HG03457 (cell line): ENCODE measurements around the gene DGKQ.

Experiments
- ATAC-seq: cut with Tn5 transposase; IDR thresholded peaks from one replicate; pipeline ENCODE4 v1.9.1; 2021; ENCODE audit warnings: moderate number of reproducible peaks; ENCODE audit not compliant: unreplicated experiment

DGKQ gene, protein sequence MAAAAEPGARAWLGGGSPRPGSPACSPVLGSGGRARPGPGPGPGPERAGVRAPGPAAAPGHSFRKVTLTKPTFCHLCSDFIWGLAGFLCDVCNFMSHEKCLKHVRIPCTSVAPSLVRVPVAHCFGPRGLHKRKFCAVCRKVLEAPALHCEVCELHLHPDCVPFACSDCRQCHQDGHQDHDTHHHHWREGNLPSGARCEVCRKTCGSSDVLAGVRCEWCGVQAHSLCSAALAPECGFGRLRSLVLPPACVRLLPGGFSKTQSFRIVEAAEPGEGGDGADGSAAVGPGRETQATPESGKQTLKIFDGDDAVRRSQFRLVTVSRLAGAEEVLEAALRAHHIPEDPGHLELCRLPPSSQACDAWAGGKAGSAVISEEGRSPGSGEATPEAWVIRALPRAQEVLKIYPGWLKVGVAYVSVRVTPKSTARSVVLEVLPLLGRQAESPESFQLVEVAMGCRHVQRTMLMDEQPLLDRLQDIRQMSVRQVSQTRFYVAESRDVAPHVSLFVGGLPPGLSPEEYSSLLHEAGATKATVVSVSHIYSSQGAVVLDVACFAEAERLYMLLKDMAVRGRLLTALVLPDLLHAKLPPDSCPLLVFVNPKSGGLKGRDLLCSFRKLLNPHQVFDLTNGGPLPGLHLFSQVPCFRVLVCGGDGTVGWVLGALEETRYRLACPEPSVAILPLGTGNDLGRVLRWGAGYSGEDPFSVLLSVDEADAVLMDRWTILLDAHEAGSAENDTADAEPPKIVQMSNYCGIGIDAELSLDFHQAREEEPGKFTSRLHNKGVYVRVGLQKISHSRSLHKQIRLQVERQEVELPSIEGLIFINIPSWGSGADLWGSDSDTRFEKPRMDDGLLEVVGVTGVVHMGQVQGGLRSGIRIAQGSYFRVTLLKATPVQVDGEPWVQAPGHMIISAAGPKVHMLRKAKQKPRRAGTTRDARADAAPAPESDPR

GRCh38 chr4:973431-974397 lies at the start of gene DGKQ:
Gene DGKQ (minus strand): TSS chr4:973569. CDS start chr4:973482, 87 bp downstream.
- peak; percentile 44 for ATAC-seq

- no peak for ATAC-seq
These were observed 49.3 kb upstream of the DGKQ start for GRCh38 chr4:1022739-1023066.

DNA sequence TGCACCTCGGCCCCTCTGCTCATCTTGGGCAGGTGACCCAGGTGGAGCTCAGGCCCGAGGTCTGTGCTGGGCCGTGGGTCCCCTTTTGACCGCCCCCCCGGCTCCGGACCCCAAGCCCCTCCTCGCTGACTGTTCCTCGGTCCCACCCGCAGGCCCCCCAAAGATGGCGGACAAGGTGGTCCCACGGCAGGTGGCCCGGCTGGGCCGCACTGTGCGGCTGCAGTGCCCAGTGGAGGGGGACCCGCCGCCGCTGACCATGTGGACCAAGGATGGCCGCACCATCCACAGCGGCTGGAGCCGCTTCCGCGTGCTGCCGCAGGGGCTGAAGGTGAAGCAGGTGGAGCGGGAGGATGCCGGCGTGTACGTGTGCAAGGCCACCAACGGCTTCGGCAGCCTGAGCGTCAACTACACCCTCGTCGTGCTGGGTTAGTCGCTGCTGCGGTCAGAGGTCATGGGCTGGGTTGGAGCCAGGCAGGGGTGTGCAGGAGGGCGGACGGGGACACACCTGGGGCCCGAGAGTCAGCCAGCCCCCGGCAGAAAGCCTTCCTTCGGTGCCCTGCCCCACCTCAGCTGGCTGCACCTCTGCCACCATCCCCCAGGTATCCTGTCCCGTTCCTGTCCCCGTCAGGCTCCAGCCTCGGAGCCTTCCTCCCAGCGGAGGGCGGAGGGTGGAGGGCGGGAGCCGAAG lies 48.8 kb upstream of the DGKQ start:
- ATAC-seq: no peak

GRCh38 chr4:1021386-1022050 lies 48.1 kb upstream of the DGKQ start:
- ATAC-seq: no peak

DNA sequence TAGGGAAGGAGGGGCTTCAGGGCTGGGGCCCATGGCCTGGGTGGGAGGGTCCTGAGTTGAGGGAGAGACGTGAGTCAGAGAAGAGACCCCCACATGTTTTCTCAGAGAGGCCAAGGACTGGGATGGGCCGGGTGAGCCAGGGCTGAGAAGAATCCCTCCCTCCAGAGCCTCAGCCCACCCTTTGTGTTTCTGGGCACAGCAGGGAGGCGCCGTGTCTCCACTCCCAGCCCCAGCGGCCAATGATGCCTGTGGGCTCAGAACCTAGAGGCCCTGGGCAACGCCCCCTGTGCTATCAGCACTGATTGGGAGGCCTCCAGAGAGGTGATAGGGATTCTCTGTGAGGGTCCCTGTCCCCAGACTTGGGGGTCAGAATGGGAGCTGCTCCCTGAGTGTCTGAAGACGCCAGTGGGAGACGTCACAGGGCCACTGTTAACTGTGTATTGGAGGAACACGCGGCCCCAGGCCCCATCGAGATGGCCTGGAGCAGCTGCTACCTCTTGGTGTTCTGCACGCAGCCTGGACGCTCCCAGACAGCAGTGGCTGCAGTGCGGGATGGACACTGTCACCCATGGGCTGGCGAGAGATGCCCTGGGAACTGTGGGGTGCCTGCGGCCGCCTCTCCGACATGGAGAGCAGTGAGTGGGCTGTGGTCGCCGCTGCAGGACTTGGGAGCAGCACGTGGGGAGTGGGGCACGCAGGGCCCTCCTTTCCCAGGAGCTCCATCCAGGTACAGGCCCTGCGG lies 46.5 kb upstream of the DGKQ start:
- no peak for ATAC-seq

GRCh38 chr4:1019320-1019719 lies 46.0 kb upstream of the DGKQ start:
- no peak for ATAC-seq

DNA sequence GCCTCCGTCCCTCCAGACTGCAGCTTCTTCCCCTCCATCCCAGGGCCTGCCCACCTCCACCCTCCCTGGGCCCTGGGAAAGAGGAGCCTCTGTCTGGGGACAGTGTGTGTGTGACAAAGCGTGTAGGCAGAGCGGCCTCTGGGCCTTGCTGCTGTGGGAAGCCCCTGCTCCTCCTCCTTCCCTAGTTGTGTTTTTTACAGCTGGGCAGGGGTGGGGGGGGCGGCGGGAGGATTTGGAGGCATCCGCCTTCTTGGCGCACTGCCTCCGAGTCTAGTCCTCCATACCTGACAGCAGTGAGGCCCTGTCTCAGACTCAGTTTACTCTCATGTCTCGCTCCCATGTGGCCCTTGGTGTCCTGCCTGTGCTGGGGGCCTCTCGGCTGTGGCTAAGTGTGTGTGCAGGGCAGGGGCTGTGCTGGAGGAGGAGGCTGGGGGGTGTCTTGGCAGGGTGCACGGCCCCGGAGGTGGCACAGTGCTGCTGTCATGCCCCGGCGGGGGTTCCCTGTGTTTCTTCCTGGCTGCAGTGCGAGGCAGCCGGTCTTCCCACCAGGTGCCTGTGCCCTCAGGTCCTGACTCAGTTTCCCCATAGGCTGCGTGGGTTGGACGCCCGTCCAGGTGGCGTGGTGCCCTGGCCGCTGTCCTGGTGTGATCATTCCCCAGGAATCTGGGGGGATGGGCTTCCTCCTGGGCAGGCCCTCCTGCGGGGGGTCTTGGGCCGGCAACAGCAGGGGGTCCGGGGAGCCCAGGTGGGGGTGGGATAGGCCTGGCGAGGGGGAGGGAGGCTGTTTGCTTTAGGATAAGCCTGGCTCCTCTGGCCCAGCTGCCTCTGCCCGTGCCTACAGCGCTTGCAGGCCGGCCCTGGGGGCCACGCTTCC lies 45.0 kb upstream of the DGKQ start:
- ATAC-seq: no peak

GRCh38 chr4:1017706-1018105 lies 44.3 kb upstream of the DGKQ start:
- no peak for ATAC-seq

DNA sequence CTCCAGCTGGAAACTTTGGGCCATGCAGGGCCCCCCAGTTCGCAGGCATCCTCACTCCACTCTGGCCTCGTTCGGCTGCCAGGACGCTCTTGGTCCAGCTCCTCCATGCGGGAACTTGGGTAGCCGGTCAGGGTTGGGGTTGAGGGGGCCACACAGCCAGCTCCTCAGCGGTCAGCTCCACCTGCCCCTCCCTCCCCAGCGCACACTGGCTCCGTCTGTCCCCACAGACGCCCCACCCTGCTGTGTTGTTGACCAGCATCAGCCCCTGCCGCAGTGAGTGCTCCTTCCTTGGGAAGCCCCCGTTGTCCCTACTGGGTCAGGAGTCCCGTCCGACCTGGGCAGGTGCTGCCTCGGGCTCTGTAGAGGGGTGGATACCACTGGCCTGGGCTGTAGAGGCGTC lies 43.8 kb upstream of the DGKQ start:
- no peak for ATAC-seq

DNA sequence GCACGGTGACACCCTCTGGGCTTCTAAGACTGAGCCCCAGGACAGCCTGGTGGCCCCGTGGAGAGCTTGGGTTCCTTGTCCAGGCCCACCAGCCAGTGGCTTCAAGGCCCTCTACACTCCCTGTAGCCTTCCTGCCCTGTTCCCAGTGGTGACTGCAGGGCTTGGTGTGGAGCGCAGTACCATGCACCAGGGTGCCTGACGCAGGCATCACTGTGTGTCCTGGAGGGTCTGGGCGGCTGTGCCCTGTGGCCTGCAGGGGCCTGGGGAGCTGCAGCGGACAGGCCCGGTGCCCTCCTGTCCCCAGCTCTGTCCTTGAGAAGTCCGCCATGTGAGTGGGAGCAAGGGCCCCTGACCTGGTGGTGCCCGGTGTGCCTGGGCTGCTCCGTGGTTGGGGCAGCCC lies 42.4 kb upstream of the DGKQ start:
- no peak for ATAC-seq

DNA sequence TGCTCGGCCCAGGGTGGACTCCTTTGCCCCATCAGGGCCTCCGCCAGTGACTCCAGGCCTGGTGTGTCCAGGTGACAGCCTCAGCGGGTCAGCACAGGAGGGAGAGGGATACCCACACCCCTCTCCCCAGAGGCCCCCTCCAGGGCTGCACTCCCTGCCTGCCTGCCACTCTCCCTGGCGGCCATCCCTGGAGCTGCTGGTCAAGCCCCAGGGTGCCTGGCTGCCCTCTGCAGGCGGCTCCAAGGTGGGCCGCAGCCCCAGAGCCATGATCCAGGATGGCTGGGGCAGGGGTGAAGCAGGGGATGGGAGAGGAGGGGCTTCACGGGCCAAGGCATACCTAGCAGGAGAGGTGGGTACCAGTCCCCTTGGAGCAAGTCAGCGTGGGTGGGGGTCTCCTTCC lies 41.8 kb upstream of the DGKQ start:
- no peak for ATAC-seq

DNA sequence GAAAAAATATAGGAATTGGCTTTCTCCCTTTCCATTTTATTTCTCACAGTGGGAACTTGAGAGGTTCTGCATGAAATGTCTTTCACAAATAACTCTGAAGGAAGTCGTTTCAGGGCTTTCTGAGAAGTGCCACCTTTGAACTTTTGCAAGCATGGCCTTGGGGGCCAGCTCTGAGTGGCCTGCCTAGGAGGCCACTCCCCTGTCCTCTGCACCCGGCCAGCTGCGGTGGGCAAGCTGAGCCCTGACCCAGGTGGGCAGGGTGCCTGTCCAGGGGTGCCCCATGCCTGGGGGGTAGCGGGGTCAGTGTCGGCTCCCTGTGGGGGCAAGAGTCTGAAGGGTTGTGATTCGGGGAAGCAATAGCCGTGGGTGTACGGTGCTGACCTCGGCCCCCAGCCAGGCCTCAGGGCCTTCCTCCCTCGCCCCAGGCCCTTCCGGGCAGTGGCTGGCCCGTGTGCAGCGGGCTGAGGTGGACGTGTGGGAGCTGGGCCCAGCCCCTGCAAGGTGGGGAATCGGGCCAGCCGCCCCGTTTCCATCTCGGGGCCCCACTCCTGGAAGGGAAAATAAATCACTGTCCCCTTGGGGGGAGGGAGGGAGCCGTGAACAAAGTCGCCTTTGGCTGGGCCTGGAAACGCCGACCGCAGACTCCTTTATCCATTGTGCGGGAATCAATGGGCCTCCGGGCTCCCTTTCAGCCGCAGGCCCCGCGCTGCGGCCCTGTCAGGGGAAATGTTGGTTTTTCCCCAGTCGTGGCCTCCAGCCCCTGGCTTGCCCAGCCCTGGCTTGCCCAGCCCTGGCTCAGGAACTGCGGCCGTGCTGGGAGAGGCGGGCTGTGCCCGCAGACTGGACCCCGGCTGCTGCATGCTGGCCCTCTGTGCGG lies 41.2 kb upstream of the DGKQ start:
- ATAC-seq: no peak

GRCh38 chr4:1013225-1014073 lies 40.1 kb upstream of the DGKQ start:
- no peak for ATAC-seq

GRCh38 chr4:1012034-1012739 lies 38.8 kb upstream of the DGKQ start:
- no peak for ATAC-seq

- ATAC-seq: no peak
These were observed 38.3 kb upstream of the DGKQ start for GRCh38 chr4:1011666-1012033.
